Ascending aorta (tissue), 2 donors: Measurements from ENCODE around the gene UNC79. TPM values are rescaled to one million over a fixed set of nuclear protein-coding genes. Genes with fewer than 3 reads are reported as not detected.

Experiments used
- DNase-seq, 2 donors: peaks; one replicate each; pipeline ENCODE4 v3.0.0-alpha.2; 2019; ENCODE audit warnings: low spot score in 2 of 2
- H3K27ac ChIP-seq, 2 donors: fragments of 200-600 bp; sonication (generic); one replicate each; pipeline ENCODE4 v1.5.1; 2016 to 2017; ENCODE audit warnings: mild to moderate bottlenecking in 1 of 2
- H3K27me3 ChIP-seq: fragments of 200-600 bp; sonication (generic); one replicate; pipeline ENCODE4 v1.5.1; 2017
- H3K36me3 ChIP-seq, 2 donors: fragments of 200-600 bp; sonication (generic); one replicate each; pipeline ENCODE4 v1.5.1; 2016
- H3K4me1 ChIP-seq, 2 donors: fragments of 200-600 bp; sonication (generic); one replicate each; pipeline ENCODE4 v1.5.1; 2016 to 2017; ENCODE audit warnings: mild to moderate bottlenecking in 1 of 2
- H3K4me3 ChIP-seq, 2 donors: fragments of 200-600 bp; sonication (generic); one replicate each; pipeline ENCODE4 v1.5.1; 2016 to 2017; ENCODE audit warnings: mild to moderate bottlenecking in 1 of 2
- H3K9me3 ChIP-seq, 2 donors: fragments of 200-600 bp; sonication (generic); one replicate each; pipeline ENCODE4 v1.5.1; 2016
- CTCF ChIP-seq, 3 experiments: fragments of 200-600 bp in 2 of 3; fragments of 450-650 bp in 1 of 3; sonication (generic) in 2 of 3; IDR thresholded peaks; one replicate each; pipeline ENCODE4 v1.5.1; 2016 to 2019; ENCODE audit warnings: antibody characterized with exemption in 3 of 3, mild to moderate bottlenecking in 1 of 3, moderate library complexity in 1 of 3
- intact Hi-C: fragments of 100-400 bp; cut with DNase I; formaldehyde crosslinking; loops from one replicate; pipeline ENCODE4 v1.15.1; 2023
- total RNA-seq: library from RNA; depleted of rRNA; stranded (reverse); fragments of >200 nt; gene quantifications from one replicate; pipeline ENCODE4 v1.1.0, GENCODE V29; 2016

The UNC79 gene
- total RNA-seq, 1 donor from 2014 or later = not detected

GRCh38 chr14:93540235-93540634 lies 109.5 kb downstream of the UNC79 start:
- Histone ChIP-seq H3K27ac (no peak overlapping the region), H3K4me3 (no peak overlapping the region), H3K9me3 (no peaks in the 10 kb centered on the region), H3K27me3 (no peaks in the 10 kb centered on the region), H3K4me1 (no peaks in the 10 kb centered on the region), H3K36me3 (no peaks in the 10 kb centered on the region)
- no peak for DNase-seq
- intact Hi-C loops = no loop called here
- no peak for TF ChIP-seq CTCF (IDR thresholded peaks at IDR 0.05)

- no peak for DNase-seq
- H3K9me3 ChIP-seq = no peaks in the 10 kb centered on the region
- intact Hi-C loops = no loop called here
Measured at GRCh38 chr14:93543766-93544165, 113.0 kb downstream of the UNC79 start.

GRCh38 chr14:93544212-93544611 lies 113.5 kb downstream of the UNC79 start:
- TF ChIP-seq CTCF (IDR thresholded peaks at IDR 0.05) = no peak
- H3K9me3 ChIP-seq = no peaks in the 10 kb centered on the region
- H3K27me3 ChIP-seq = no peaks in the 10 kb centered on the region
- no peaks in the 10 kb centered on the region for H3K36me3 ChIP-seq
- DNase-seq = no peak
- intact Hi-C loops = no loop called here
- no peaks in the 10 kb centered on the region for H3K4me1 ChIP-seq
- no peak overlapping the region for H3K27ac ChIP-seq
- H3K4me3 ChIP-seq = no peak overlapping the region

More at GRCh38 chr14:93543766-93544165, 113.0 kb downstream of the UNC79 start:
- peak in 1 of 3 experiments; percentile 26 for TF ChIP-seq CTCF (IDR thresholded peaks at IDR 0.05)
- H3K4me1 ChIP-seq = no peaks in the 10 kb centered on the region
- no peak overlapping the region for H3K4me3 ChIP-seq
- H3K27me3 ChIP-seq = no peaks in the 10 kb centered on the region
- H3K36me3 ChIP-seq = no peaks in the 10 kb centered on the region
- H3K27ac ChIP-seq = no peak overlapping the region

GRCh38 chr14:93546642-93547041 lies 115.9 kb downstream of the UNC79 start:
- no peak overlapping the region for H3K4me3 ChIP-seq
- intact Hi-C loops = no loop called here
- no peaks in the 10 kb centered on the region for H3K9me3 ChIP-seq
- no peak for DNase-seq
- no peaks in the 10 kb centered on the region for H3K4me1 ChIP-seq
- H3K36me3 ChIP-seq = no peaks in the 10 kb centered on the region
- no peak for TF ChIP-seq CTCF (IDR thresholded peaks at IDR 0.05)
- no peak overlapping the region for H3K27ac ChIP-seq
- H3K27me3 ChIP-seq = no peaks in the 10 kb centered on the region

GRCh38 chr14:93548102-93548843 lies 117.5 kb downstream of the UNC79 start:
- no peak for DNase-seq
- H3K4me1 ChIP-seq = no peaks in the 10 kb centered on the region
- TF ChIP-seq CTCF (IDR thresholded peaks at IDR 0.05) = no peak
- H3K36me3 ChIP-seq = no peaks in the 10 kb centered on the region
- intact Hi-C loops = no loop called here
- no peaks in the 10 kb centered on the region for H3K27me3 ChIP-seq
- H3K9me3 ChIP-seq = no peaks in the 10 kb centered on the region
- no peak overlapping the region for H3K4me3 ChIP-seq
- no peak overlapping the region for H3K27ac ChIP-seq
